Lower leg skin (tissue), 4 donors: ENCODE data around the gene ATG7. TPM values are rescaled to one million over a fixed set of nuclear protein-coding genes. Genes with fewer than 3 reads are reported as not detected.
A peak's percentile ranks its signal among the peaks of the same experiment; 100 is the strongest.

Experiments used
- DNase-seq, 2 donors: peaks; one replicate each; pipeline ENCODE4 v3.0.0-alpha.2; 2019; ENCODE audit warnings: low spot score in 2 of 2
- H3K4me3 ChIP-seq: fragments of 200-600 bp; sonication (generic); 2 replicates; pipeline ENCODE4 v1.5.1; 2017; ENCODE audit warnings: mild to moderate bottlenecking, low read depth; ENCODE audit not compliant: poor library complexity, severe bottlenecking
- POLR2A ChIP-seq, 2 donors: fragments of 450-650 bp; IDR thresholded peaks; one replicate each; pipeline ENCODE4 v1.6.1; 2016 to 2017; ENCODE audit warnings: antibody characterized with exemption in 2 of 2, mild to moderate bottlenecking in 1 of 2, moderate library complexity in 1 of 2
- WGBS, 2 donors: methylation state at CpG; one replicate each; pipeline ENCODE4 v1.1.5; 2018; 5-methylcytosine and 5-hydroxymethylcytosine counted together
- intact Hi-C: fragments of 100-400 bp; cut with DNase I; formaldehyde crosslinking; loops from one replicate; pipeline ENCODE4 v1.15.0; 2023; ENCODE audit warnings: low total_unique reads
- total RNA-seq, 4 donors: library from RNA; depleted of rRNA; stranded (reverse); fragments of >200 nt; gene quantifications; one replicate each; pipeline ENCODE4 v1.1.0, GENCODE V29; 2016
- TF ChIP-seq, protein P1 (sequence below), 3 donors: fragments of 450-650 bp; IDR thresholded peaks; one replicate each; pipeline ENCODE4 v1.5.1; 2016; ENCODE audit warnings: antibody characterized with exemption in 3 of 3, mild to moderate bottlenecking in 3 of 3, moderate library complexity in 2 of 3

Gene ATG7
- total RNA-seq, 4 donors from 2014 or later = 38.8 to 110 (median 53.2) TPM

DNA sequence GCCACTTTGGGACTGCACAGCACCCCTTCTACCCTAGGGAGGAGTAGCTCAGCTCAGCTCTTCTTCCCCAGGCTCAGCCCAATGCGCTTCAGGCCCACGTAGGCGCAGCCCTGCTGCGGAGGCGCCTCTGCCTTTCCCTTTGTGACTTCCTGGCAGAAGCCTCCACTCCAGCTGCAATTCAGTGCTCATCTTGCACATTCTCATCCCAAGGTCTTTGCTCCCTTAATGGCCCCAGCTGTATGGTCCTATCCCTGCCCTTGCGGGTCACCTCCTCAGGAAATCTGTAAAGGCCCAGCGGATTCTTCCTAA, 262.6 kb downstream of the ATG7 start:
- no peak for DNase-seq
- no peak overlapping the region for H3K4me3 ChIP-seq
- TF ChIP-seq, protein P1, sequence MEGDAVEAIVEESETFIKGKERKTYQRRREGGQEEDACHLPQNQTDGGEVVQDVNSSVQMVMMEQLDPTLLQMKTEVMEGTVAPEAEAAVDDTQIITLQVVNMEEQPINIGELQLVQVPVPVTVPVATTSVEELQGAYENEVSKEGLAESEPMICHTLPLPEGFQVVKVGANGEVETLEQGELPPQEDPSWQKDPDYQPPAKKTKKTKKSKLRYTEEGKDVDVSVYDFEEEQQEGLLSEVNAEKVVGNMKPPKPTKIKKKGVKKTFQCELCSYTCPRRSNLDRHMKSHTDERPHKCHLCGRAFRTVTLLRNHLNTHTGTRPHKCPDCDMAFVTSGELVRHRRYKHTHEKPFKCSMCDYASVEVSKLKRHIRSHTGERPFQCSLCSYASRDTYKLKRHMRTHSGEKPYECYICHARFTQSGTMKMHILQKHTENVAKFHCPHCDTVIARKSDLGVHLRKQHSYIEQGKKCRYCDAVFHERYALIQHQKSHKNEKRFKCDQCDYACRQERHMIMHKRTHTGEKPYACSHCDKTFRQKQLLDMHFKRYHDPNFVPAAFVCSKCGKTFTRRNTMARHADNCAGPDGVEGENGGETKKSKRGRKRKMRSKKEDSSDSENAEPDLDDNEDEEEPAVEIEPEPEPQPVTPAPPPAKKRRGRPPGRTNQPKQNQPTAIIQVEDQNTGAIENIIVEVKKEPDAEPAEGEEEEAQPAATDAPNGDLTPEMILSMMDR (IDR thresholded peaks at IDR 0.05) = no peak
- no peak for TF ChIP-seq POLR2A (IDR thresholded peaks at IDR 0.05)
- 79 to 91% methylated on average over 7 of the region's 7 CpGs for WGBS, 2 donors
- intact Hi-C loops = no loop called here

- DNase-seq = peak in 1 of 2 donors; percentile 63
- H3K4me3 ChIP-seq = no peak overlapping the region
- intact Hi-C loops = no loop called here
- no peak for TF ChIP-seq POLR2A (IDR thresholded peaks at IDR 0.05)
- TF ChIP-seq, protein P1 (IDR thresholded peaks at IDR 0.05) = no peak
- WGBS, 2 donors = 96 to 98% methylated on average over 12 of the region's 13 CpGs
These were observed 263.2 kb downstream of the ATG7 start for GRCh38 chr3:11535243-11535960.

DNA sequence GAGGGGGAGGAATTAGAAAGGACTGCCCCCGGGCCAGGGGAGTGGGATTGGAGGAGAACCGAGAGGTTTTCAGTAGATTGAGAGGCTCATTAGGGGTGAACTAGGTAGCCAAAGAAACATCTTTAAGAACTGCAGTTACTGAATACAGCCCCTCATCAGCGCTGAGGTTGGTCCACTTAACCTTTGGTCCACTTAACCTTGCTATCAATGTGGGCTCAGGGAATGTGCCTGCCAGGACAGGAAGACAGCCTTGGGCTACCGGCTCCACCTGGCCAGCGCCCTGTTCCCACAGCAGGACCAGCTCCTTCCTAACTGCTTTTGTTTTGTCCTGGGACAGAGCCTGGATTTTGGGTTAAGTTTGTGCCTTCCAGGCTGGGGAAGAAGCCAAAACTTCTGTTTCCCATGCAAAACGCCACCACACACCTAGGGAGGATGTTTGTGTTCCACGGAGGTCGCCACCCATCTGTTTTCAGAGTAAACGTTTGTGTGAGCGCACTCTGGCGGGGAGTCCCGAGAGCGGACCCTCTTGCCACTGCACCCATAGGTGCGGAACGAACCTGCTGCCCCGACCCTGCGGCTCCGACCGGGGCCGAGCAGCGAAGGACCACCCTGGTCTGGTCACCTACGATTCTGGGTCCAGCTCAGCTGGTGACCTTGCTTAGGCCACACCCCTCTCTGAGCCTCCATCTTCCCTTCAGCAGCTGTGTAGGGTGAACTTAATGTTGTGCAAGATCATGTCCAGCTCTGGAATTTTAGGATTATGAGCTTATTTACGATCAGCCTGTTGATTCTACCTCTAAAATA, 264.1 kb downstream of the ATG7 start:
- DNase-seq = peak in 1 of 2 donors; percentile 85
- no peak for TF ChIP-seq POLR2A (IDR thresholded peaks at IDR 0.05)
- TF ChIP-seq, protein P1 (IDR thresholded peaks at IDR 0.05) = no peak
- WGBS, 2 donors = 81 to 91% methylated on average over 22 to 23 of the region's 23 CpGs
- H3K4me3 ChIP-seq = no peak overlapping the region
- intact Hi-C loops = no loop called here

GRCh38 chr3:11536936-11537612, 264.9 kb downstream of the ATG7 start:
- H3K4me3 ChIP-seq = no peak overlapping the region
- intact Hi-C loops = no loop called here
- no peak for TF ChIP-seq POLR2A (IDR thresholded peaks at IDR 0.05)
- TF ChIP-seq, protein P1 (IDR thresholded peaks at IDR 0.05) = no peak
- WGBS, 2 donors = 87 to 94% methylated on average over 12 of the region's 12 CpGs
- DNase-seq = peak in 1 of 2 donors; percentile 70

GRCh38 chr3:11538581-11538980, 266.4 kb downstream of the ATG7 start:
- peak in 1 of 2 donors; percentile 64 for DNase-seq
- TF ChIP-seq POLR2A (IDR thresholded peaks at IDR 0.05) = no peak
- TF ChIP-seq, protein P1 (IDR thresholded peaks at IDR 0.05) = no peak
- intact Hi-C loops = no loop called here
- WGBS, 2 donors = 93 to 95% methylated on average over 3 of the region's 3 CpGs
- no peak overlapping the region for H3K4me3 ChIP-seq
